HUES48 (cell line): ENCODE data around the gene TRPC4.
"Not testable (repeated sequence)": the region's sequence is repeated elsewhere in the genome, so short reads cannot be mapped to it uniquely, and the experiment has no call there.

Experiments
- H3K27ac ChIP-seq: one replicate; pipeline ENCODE4 v1.7.0; 2013; ENCODE audit warnings: low read depth, low read length, inconsistent platforms
- H3K27me3 ChIP-seq: 2 replicates; pipeline ENCODE4 v1.6.1; 2013; ENCODE audit warnings: mild to moderate bottlenecking, low read length; ENCODE audit not compliant: control insufficient read depth, insufficient read depth
- H3K36me3 ChIP-seq: 2 replicates; pipeline ENCODE4 v1.6.1; 2013; ENCODE audit warnings: low read length; ENCODE audit not compliant: control insufficient read depth, insufficient read depth
- H3K4me1 ChIP-seq: 2 replicates; pipeline ENCODE4 v1.6.1; 2013; ENCODE audit warnings: mild to moderate bottlenecking, low read length; ENCODE audit not compliant: control insufficient read depth, insufficient read depth
- H3K4me3 ChIP-seq: 2 replicates; pipeline ENCODE4 v1.5.1; 2013; ENCODE audit warnings: mild to moderate bottlenecking, low read depth, low read length
- H3K9ac ChIP-seq: 2 replicates; pipeline ENCODE4 v1.6.1; 2013; ENCODE audit warnings: mild to moderate bottlenecking, low read depth, low read length, moderate library complexity
- H3K9me3 ChIP-seq: 2 replicates; pipeline ENCODE4 v1.6.1; 2013; ENCODE audit warnings: low read length; ENCODE audit not compliant: control insufficient read depth, insufficient read depth

Gene TRPC4

GRCh38 chr13:37833411-37833810 lies 36.2 kb downstream of the TRPC4 start:
- H3K9me3 ChIP-seq = peaks cover 14% of the 10 kb centered on the region
- H3K4me1 ChIP-seq = no peaks in the 10 kb centered on the region
- H3K27me3 ChIP-seq = no peaks in the 10 kb centered on the region
- no peak overlapping the region for H3K4me3 ChIP-seq
- H3K9ac ChIP-seq = no peak overlapping the region
- peaks cover 3% of the 10 kb centered on the region; the same call in 1 of the 2 replicates for H3K36me3 ChIP-seq
- no peak overlapping the region for H3K27ac ChIP-seq

- Histone ChIP-seq H3K9ac (no peak overlapping the region), H3K36me3 (no peaks in the 10 kb centered on the region), H3K27ac (no peak overlapping the region), H3K9me3 (peaks cover 2% of the 10 kb centered on the region; the same call in 1 of the 2 replicates), H3K4me3 (no peak overlapping the region), H3K4me1 (no peaks in the 10 kb centered on the region), H3K27me3 (no peaks in the 10 kb centered on the region)
Measured at GRCh38 chr13:37816276-37816675, 53.3 kb downstream of the TRPC4 start.

GRCh38 chr13:37811441-37811840 lies 58.1 kb downstream of the TRPC4 start:
- Histone ChIP-seq H3K9me3 (0 out of 2 replicates have a peak, but pooled peaks cover 2% of the 10 kb centered on the region), H3K27ac (no peak overlapping the region), H3K27me3 (no peaks in the 10 kb centered on the region), H3K4me1 (no peaks in the 10 kb centered on the region), H3K4me3 (no peak overlapping the region), H3K9ac (no peak overlapping the region), H3K36me3 (no peaks in the 10 kb centered on the region)

- Histone ChIP-seq H3K27me3 (no peaks in the 10 kb centered on the region), H3K27ac (no peak overlapping the region), H3K4me1 (no peaks in the 10 kb centered on the region), H3K9me3 (no peaks in the 10 kb centered on the region), H3K36me3 (no peaks in the 10 kb centered on the region), H3K4me3 (no peak overlapping the region), H3K9ac (no peak overlapping the region)
Measured at GRCh38 chr13:37806666-37807065, 62.9 kb downstream of the TRPC4 start.

- no peaks in the 10 kb centered on the region for H3K9me3 ChIP-seq
- no peak overlapping the region for H3K4me3 ChIP-seq
- no peaks in the 10 kb centered on the region for H3K27me3 ChIP-seq
- no peak overlapping the region for H3K9ac ChIP-seq
- H3K27ac ChIP-seq = no peak overlapping the region
- peaks cover 8% of the 10 kb centered on the region; the same call in 1 of the 2 replicates for H3K4me1 ChIP-seq
- H3K36me3 ChIP-seq = no peaks in the 10 kb centered on the region
Measured at GRCh38 chr13:37797631-37798030, 71.9 kb downstream of the TRPC4 start.

GRCh38 chr13:37796795-37797194 lies 72.8 kb downstream of the TRPC4 start:
- H3K36me3 ChIP-seq, H3K27me3 ChIP-seq, H3K4me1 ChIP-seq, H3K9ac ChIP-seq, H3K4me3 ChIP-seq, H3K9me3 ChIP-seq, H3K27ac ChIP-seq: not testable (repeated sequence)

- no peaks in the 10 kb centered on the region for H3K9me3 ChIP-seq
- H3K9ac ChIP-seq = no peak overlapping the region
Measured at GRCh38 chr13:37795326-37795725, 74.2 kb downstream of the TRPC4 start.

GRCh38 chr13:37791699-37792098 lies 77.9 kb downstream of the TRPC4 start:
- H3K36me3 ChIP-seq = no peaks in the 10 kb centered on the region
- H3K27ac ChIP-seq = no peak overlapping the region
- no peaks in the 10 kb centered on the region for H3K9me3 ChIP-seq
- H3K27me3 ChIP-seq = no peaks in the 10 kb centered on the region
- no peak overlapping the region for H3K4me3 ChIP-seq
- no peak overlapping the region for H3K9ac ChIP-seq
- H3K4me1 ChIP-seq = peaks cover 8% of the 10 kb centered on the region; the same call in 1 of the 2 replicates

More at GRCh38 chr13:37795326-37795725, 74.2 kb downstream of the TRPC4 start:
- Histone ChIP-seq H3K27me3 (no peaks in the 10 kb centered on the region), H3K4me3 (no peak overlapping the region), H3K4me1 (peaks cover 8% of the 10 kb centered on the region; the same call in 1 of the 2 replicates), H3K27ac (no peak overlapping the region), H3K36me3 (no peaks in the 10 kb centered on the region)

- H3K4me1 ChIP-seq = no peaks in the 10 kb centered on the region
- no peaks in the 10 kb centered on the region for H3K9me3 ChIP-seq
- no peak overlapping the region for H3K9ac ChIP-seq
- no peaks in the 10 kb centered on the region for H3K36me3 ChIP-seq
- no peaks in the 10 kb centered on the region for H3K27me3 ChIP-seq
- no peak overlapping the region for H3K4me3 ChIP-seq
- no peak overlapping the region for H3K27ac ChIP-seq
Measured at GRCh38 chr13:37788346-37788745, 81.2 kb downstream of the TRPC4 start.

- Histone ChIP-seq H3K4me3 (no peak overlapping the region), H3K36me3 (no peaks in the 10 kb centered on the region), H3K9ac (no peak overlapping the region), H3K9me3 (no peaks in the 10 kb centered on the region), H3K27ac (no peak overlapping the region), H3K27me3 (no peaks in the 10 kb centered on the region), H3K4me1 (no peaks in the 10 kb centered on the region)
Measured at GRCh38 chr13:37777676-37778075, 91.9 kb downstream of the TRPC4 start.

GRCh38 chr13:37775871-37776270 lies 93.7 kb downstream of the TRPC4 start:
- no peaks in the 10 kb centered on the region for H3K36me3 ChIP-seq
- no peak overlapping the region for H3K9ac ChIP-seq
- no peak overlapping the region for H3K4me3 ChIP-seq
- no peaks in the 10 kb centered on the region for H3K27me3 ChIP-seq
- no peaks in the 10 kb centered on the region for H3K4me1 ChIP-seq
- no peaks in the 10 kb centered on the region for H3K9me3 ChIP-seq
- no peak overlapping the region for H3K27ac ChIP-seq

- H3K4me3 ChIP-seq = no peak overlapping the region
- H3K27me3 ChIP-seq = no peaks in the 10 kb centered on the region
- no peaks in the 10 kb centered on the region for H3K36me3 ChIP-seq
- no peak overlapping the region for H3K9ac ChIP-seq
- H3K9me3 ChIP-seq = no peaks in the 10 kb centered on the region
- no peak overlapping the region for H3K27ac ChIP-seq
- no peaks in the 10 kb centered on the region for H3K4me1 ChIP-seq
Measured at GRCh38 chr13:37772644-37773043, 96.9 kb downstream of the TRPC4 start.
